Neural cell (in vitro differentiated cells): ENCODE results near the gene DLGAP4. TPM values are rescaled to one million over a fixed set of nuclear protein-coding genes. Genes with fewer than 3 reads are reported as not detected.

Experiments used
- H2AFZ ChIP-seq: fragments of 200-600, 300-800 bp; sonication (generic), shearing (Covaris generic); 2 replicates; pipeline ENCODE4 v1.6.0; 2014; ENCODE audit warnings: low read depth, mild to moderate bottlenecking, antibody characterized with exemption, low read length, moderate library complexity
- H3F3A ChIP-seq: fragments of 200-600 bp; shearing (Covaris generic); 2 replicates; pipeline ENCODE4 v1.6.1; 2016; ENCODE audit warnings: mild to moderate bottlenecking, moderate library complexity, mixed read lengths, antibody characterized with exemption, low read length; ENCODE audit not compliant: insufficient read depth, poor library complexity, severe bottlenecking
- H3K27ac ChIP-seq: fragments of 200-600, 300-800 bp; sonication (generic), shearing (Covaris generic); 2 replicates; pipeline ENCODE4 v1.5.1; 2014; ENCODE audit warnings: mild to moderate bottlenecking, low read length, moderate library complexity
- H3K27me3 ChIP-seq: fragments of 300-800, 200-600 bp; sonication (generic), shearing (Covaris generic); 2 replicates; pipeline ENCODE4 v1.6.0; 2014; ENCODE audit warnings: mild to moderate bottlenecking, low read depth, low read length, moderate library complexity; ENCODE audit not compliant: insufficient read depth
- H3K36me3 ChIP-seq: fragments of 300-800, 200-600 bp; sonication (generic), shearing (Covaris generic); 2 replicates; pipeline ENCODE4 v1.5.1; 2014; ENCODE audit warnings: mild to moderate bottlenecking, antibody characterized with exemption, low read length, moderate library complexity; ENCODE audit not compliant: insufficient read depth
- H3K4me2 ChIP-seq: fragments of 300-800, 200-600 bp; sonication (generic), shearing (Covaris generic); 2 replicates; pipeline ENCODE4 v1.6.0; 2014; ENCODE audit warnings: mild to moderate bottlenecking, low read length
- H3K4me3 ChIP-seq: fragments of 300-800, 200-600 bp; sonication (generic), shearing (Covaris generic); 2 replicates; pipeline ENCODE4 v1.5.1; 2014; ENCODE audit warnings: mild to moderate bottlenecking, low read length, moderate library complexity
- H3K79me2 ChIP-seq: fragments of 200-600 bp; shearing (Covaris generic); replicated peaks from 2 replicates; pipeline ENCODE4 v1.6.0; 2014; ENCODE audit warnings: mild to moderate bottlenecking, low read length, moderate library complexity; ENCODE audit not compliant: insufficient read depth
- H3K9ac ChIP-seq: fragments of 300-800, 200-600 bp; sonication (generic), shearing (Covaris generic); 2 replicates; pipeline ENCODE4 v1.6.1; 2016; ENCODE audit warnings: mild to moderate bottlenecking, low read length, mixed read lengths
- H3K9me2 ChIP-seq: fragments of 200-600 bp; shearing (Covaris generic); 2 replicates; pipeline ENCODE4 v1.6.1; 2016; ENCODE audit warnings: mild to moderate bottlenecking, low read length, mixed read lengths; ENCODE audit not compliant: insufficient read depth
- H3K9me3 ChIP-seq: fragments of 200-600, 300-800 bp; sonication (generic), shearing (Covaris generic); 2 replicates; pipeline ENCODE4 v1.6.1; 2016; ENCODE audit warnings: mild to moderate bottlenecking, mixed run types, low read length, moderate library complexity, mixed read lengths
- H4K20me1 ChIP-seq: fragments of 200-600 bp; shearing (Covaris generic); 2 replicates; pipeline ENCODE4 v1.6.1; 2016; ENCODE audit warnings: mild to moderate bottlenecking, mixed run types; ENCODE audit not compliant: insufficient read depth
- EP300 ChIP-seq: fragments of 450-650 bp; conservative IDR thresholded peaks from 2 replicates; pipeline ENCODE4 v1.6.1; 2014; ENCODE audit warnings: antibody characterized with exemption, mild to moderate bottlenecking, moderate library complexity; ENCODE audit not compliant: poor library complexity, severe bottlenecking
- EZH2 ChIP-seq: fragments of 200-600, 300-800 bp; shearing (Covaris generic), sonication (generic); IDR thresholded peaks from 2 replicates; pipeline ENCODE4 v1.6.1; 2014; ENCODE audit warnings: antibody characterized with exemption, low read length, borderline replicate concordance, mild to moderate bottlenecking; ENCODE audit not compliant: insufficient read depth, poor library complexity, severe bottlenecking
- MXI1 ChIP-seq: fragments of 450-650 bp; conservative IDR thresholded peaks from 2 replicates; pipeline ENCODE4 v1.6.1; 2014; ENCODE audit warnings: antibody characterized with exemption, mild to moderate bottlenecking; ENCODE audit not compliant: poor library complexity, severe bottlenecking
- POLR2AphosphoS5 ChIP-seq: IDR thresholded peaks from 2 replicates; pipeline ENCODE4 v1.6.1; 2012
- RAD21 ChIP-seq: fragments of 450-650 bp; conservative IDR thresholded peaks from 2 replicates; pipeline ENCODE4 v1.6.1; 2014; ENCODE audit warnings: antibody characterized with exemption, mild to moderate bottlenecking, moderate library complexity
- SMC3 ChIP-seq: fragments of 450-650 bp; conservative IDR thresholded peaks from 2 replicates; pipeline ENCODE4 v1.6.1; 2014; ENCODE audit warnings: antibody characterized with exemption, mild to moderate bottlenecking, moderate library complexity; ENCODE audit not compliant: poor library complexity
- TAF1 ChIP-seq: IDR thresholded peaks from 2 replicates; pipeline ENCODE4 v1.6.1; 2012; ENCODE audit warnings: low read depth
- polyA plus RNA-seq: library from polyadenylated mRNA; depleted of rRNA; stranded (reverse); fragments of >200 nt; gene quantifications from 2 replicates; pipeline ENCODE4 v1.2.3, GENCODE V29; 2014
- TF ChIP-seq, protein P1 (sequence below): fragments of 450-650 bp; IDR thresholded peaks from 2 replicates; pipeline ENCODE4 v1.5.1; 2014; ENCODE audit warnings: antibody characterized with exemption, mild to moderate bottlenecking, moderate library complexity; ENCODE audit not compliant: poor library complexity, severe bottlenecking
- TF ChIP-seq, protein P2 (sequence below): IDR thresholded peaks from 2 replicates; pipeline ENCODE4 v1.6.1; 2012; ENCODE audit warnings: borderline replicate concordance

Gene DLGAP4
- polyA plus RNA-seq, 1 donor from 2014 or later, result 31.2 TPM

DNA sequence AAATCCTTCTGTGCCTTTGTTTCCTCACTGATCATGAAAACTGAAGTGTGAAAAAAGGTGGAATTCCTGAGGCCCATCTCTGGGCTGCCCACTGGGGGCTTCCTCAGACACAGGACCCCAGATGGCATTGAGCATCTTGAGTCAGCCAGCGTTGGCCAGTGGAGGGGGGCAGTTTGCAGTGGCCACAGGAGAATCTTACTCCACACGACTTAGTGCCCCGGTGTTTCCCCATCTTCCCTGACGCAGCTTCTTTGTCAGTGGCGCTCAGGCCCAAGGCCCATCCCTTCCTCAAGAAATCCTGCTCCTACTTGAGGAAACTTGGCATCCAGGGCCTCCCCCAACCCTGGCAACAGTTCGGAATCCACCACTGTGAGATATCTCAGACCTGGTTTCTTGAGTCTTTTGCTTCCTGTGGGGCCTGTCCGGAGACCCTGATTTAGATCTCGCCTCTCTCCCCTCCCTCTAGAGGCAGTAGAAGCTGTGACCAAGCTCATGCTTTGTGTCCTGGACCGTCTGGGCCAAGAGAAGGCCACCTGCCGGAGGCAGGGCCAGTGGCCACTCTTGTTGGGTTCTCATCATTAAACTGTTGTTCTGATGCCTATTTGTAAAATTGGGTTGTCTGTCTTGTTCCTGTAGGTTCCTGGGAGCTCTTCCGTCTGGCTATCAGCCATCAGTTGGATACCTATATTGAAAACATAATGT, 20.2 kb upstream of the DLGAP4 start:
- Histone ChIP-seq H3K4me2 (no peak overlapping the region), H3F3A (no peaks in the 10 kb centered on the region), H3K27ac (no peak overlapping the region), H3K27me3 (no peaks in the 10 kb centered on the region), H3K9ac (no peak overlapping the region), H4K20me1 (no peaks in the 10 kb centered on the region), H3K4me3 (no peak overlapping the region), H3K36me3 (no peaks in the 10 kb centered on the region), H3K9me3 (no peaks in the 10 kb centered on the region), H2AFZ (no peak overlapping the region), H3K79me2 (no peaks in the 10 kb centered on the region), H3K9me2 (no peaks in the 10 kb centered on the region)
- no peak for TF ChIP-seq RAD21
- TF ChIP-seq EZH2, result no peak
- TF ChIP-seq, protein P1, sequence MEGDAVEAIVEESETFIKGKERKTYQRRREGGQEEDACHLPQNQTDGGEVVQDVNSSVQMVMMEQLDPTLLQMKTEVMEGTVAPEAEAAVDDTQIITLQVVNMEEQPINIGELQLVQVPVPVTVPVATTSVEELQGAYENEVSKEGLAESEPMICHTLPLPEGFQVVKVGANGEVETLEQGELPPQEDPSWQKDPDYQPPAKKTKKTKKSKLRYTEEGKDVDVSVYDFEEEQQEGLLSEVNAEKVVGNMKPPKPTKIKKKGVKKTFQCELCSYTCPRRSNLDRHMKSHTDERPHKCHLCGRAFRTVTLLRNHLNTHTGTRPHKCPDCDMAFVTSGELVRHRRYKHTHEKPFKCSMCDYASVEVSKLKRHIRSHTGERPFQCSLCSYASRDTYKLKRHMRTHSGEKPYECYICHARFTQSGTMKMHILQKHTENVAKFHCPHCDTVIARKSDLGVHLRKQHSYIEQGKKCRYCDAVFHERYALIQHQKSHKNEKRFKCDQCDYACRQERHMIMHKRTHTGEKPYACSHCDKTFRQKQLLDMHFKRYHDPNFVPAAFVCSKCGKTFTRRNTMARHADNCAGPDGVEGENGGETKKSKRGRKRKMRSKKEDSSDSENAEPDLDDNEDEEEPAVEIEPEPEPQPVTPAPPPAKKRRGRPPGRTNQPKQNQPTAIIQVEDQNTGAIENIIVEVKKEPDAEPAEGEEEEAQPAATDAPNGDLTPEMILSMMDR, result no peak
- TF ChIP-seq, protein P2, sequence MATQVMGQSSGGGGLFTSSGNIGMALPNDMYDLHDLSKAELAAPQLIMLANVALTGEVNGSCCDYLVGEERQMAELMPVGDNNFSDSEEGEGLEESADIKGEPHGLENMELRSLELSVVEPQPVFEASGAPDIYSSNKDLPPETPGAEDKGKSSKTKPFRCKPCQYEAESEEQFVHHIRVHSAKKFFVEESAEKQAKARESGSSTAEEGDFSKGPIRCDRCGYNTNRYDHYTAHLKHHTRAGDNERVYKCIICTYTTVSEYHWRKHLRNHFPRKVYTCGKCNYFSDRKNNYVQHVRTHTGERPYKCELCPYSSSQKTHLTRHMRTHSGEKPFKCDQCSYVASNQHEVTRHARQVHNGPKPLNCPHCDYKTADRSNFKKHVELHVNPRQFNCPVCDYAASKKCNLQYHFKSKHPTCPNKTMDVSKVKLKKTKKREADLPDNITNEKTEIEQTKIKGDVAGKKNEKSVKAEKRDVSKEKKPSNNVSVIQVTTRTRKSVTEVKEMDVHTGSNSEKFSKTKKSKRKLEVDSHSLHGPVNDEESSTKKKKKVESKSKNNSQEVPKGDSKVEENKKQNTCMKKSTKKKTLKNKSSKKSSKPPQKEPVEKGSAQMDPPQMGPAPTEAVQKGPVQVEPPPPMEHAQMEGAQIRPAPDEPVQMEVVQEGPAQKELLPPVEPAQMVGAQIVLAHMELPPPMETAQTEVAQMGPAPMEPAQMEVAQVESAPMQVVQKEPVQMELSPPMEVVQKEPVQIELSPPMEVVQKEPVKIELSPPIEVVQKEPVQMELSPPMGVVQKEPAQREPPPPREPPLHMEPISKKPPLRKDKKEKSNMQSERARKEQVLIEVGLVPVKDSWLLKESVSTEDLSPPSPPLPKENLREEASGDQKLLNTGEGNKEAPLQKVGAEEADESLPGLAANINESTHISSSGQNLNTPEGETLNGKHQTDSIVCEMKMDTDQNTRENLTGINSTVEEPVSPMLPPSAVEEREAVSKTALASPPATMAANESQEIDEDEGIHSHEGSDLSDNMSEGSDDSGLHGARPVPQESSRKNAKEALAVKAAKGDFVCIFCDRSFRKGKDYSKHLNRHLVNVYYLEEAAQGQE, result no peak
- TF ChIP-seq SMC3, result no peak
- TF ChIP-seq MXI1, result no peak
- no peak for TF ChIP-seq EP300
- no peak for TF ChIP-seq TAF1

DNA sequence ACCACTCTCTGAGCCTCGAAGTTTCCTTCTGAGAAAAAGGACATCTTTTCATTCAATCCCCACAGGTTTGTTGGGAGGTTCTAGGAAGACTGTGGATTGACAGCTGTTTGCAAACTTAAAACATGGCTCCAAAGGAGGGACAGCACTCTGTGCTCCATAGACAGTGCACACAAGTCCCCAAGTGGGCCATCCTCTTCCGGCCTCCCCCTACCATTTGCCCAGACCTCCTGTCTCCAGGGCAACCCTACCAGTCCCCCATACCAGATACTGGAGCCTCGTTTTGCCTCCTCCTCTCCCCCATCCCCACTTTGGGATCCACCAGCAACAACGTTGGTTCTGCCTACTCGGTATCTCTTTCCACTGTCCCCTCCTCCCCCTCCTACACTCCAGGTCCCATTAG, 8.5 kb upstream of the DLGAP4 start:
- no peak overlapping the region for H3K4me2 ChIP-seq
- no peaks in the 10 kb centered on the region for H3K27me3 ChIP-seq
- no peaks in the 10 kb centered on the region for H3K79me2 ChIP-seq
- no peak overlapping the region for H3K4me3 ChIP-seq
- H3K36me3 ChIP-seq, result no peaks in the 10 kb centered on the region
- no peak overlapping the region for H3K9ac ChIP-seq
- no peak overlapping the region for H3K27ac ChIP-seq
- no peaks in the 10 kb centered on the region for H3K9me3 ChIP-seq
- H4K20me1 ChIP-seq, result no peaks in the 10 kb centered on the region
- no peak overlapping the region for H2AFZ ChIP-seq
- TF ChIP-seq EP300, result no peak
- TF ChIP-seq, protein P1, result no peak
- no peak for TF ChIP-seq EZH2
- TF ChIP-seq SMC3, result no peak
- TF ChIP-seq RAD21, result no peak
- TF ChIP-seq MXI1, result no peak
- no peak for TF ChIP-seq POLR2AphosphoS5
- TF ChIP-seq TAF1, result no peak
- TF ChIP-seq, protein P2, result no peak
- H3F3A ChIP-seq, result no peaks in the 10 kb centered on the region
- H3K9me2 ChIP-seq, result no peaks in the 10 kb centered on the region
